Stimulated activated CD8-positive, alpha-beta memory T cell treated with anti-CD3 and anti-CD28 coated beads, Interleukin-15, amount 100 ng/mL, for 4 hours (primary cell): ENCODE data around the gene CACNA1D.

Experiments used
- DNase-seq, 2 donors: peaks; one replicate each; pipeline ENCODE4 v3.0.0-alpha.2; 2020; ENCODE audit warnings: low read depth in 2 of 2

CACNA1D gene

DNA sequence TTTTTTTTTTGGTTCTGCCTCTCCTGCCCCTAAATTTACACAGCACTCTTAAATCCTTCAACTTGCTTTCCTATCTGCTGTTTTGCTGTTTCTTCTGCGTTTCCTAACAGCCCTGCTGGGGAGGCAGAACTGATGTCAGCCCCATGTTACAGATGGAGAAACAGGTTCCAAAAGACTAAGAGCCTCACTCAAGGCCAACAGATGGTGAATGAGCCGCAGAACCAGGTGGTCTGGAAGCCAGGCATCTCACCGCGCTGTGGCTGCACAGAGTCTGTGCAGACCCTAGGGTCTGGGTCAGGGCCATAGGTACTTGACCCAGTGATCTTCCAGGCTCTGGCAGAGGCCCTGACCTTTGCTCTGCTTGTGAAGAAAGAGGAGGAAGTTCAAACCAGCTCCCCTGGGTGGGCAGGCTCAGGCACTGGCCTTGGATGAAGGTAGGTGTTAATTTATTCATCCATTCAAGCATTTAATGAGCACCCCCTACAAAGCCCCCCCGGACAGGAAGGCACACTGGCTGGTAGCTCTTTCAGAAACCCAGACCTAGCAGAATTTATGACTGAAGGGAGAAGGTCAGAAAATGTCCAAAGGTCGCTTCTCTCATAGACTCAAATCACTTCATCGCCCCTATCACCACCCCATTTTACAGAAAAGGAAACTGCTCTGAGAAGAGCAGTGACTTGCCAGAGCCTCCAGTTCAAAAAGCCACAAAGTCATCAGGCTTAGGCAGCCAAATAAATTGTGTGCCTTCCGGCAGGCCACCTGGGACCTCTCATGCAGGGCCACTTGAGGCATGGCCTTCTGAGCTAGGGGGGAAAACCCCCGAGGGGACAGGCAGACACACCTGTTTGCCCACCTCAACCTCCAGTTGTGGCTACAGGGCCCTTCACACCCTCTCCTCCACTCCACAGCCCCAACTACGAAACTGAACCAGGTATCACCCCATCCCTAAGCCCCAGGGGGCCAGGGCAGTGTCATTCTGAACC, 349.1 kb downstream of the CACNA1D start:
- DNase-seq = no peak

DNA sequence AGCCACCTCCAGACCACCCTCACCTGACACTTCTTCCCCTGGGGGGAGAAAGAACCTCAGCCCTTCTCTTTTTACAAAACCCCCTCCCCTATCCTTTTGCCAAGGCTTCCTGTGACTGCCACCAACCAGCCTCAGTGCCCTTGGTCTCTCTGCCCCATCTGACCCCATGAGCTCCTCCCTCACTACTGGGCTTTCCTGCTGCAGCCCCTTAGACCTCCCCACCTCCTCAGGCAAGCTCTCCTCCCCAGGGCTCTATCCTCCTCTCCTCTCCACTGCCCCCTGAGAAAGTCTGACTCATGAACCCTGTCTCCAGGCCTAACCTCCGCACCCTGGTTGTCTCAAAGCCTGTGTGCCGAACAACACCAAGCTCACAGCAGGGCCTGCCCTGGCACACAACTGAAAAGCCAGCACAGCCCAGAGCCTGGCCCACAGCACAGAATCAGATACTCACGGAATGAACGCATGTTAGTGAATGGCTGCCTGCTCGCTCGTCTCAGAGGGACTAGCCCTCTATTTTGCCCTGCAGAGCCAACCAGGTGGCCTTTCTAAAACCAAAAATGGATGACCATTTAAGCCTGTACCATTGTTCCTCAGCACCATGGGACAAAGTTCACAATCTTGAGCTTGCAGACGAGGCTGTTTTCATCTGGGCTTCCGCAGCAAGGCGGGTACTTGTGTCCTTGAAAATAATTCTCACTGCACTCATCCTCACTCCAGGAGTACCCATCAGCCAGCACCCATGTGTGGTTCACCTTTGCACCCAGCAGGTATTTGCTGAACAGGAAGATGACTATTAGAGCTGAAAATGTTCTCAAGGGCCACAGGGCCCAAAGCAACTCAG, 350.1 kb downstream of the CACNA1D start:
- no peak for DNase-seq

DNA sequence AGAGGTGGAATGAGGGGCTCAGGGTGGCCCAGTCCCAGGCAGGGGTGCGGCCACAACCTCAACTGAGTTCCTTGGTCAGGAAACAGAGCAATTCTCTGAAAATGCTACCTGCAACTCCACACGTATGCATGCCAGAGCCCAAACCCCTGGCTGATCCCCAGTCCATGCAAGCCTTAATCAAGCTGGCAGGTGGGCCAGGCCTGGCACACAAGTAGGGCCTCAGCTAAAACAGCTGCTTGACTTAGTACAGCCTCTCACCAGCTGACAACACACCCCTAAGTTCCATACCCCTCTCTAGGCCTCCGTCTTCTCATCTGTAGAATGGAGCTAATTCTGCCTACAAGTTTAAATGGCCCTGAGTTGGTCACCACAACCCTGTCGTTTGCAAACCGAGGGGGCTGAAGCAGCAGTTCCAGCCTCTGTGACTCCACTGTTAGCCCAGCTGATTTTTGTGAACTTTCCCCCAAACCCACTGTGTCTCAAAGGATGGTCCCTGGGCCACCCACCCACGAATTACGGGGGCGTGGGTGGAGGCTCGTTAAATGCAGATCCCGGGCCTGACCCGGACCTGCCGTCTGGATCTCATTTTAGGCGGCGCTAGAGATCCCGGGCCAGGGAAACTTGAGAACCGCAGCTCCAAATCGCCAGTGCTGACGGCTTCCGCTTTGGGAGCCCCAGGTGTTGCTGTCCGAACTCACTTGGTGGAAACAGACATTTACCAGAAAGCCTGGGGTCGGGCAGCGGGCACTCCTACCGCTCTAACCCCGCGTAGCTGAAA, 350.9 kb downstream of the CACNA1D start:
- DNase-seq = no peak

DNA sequence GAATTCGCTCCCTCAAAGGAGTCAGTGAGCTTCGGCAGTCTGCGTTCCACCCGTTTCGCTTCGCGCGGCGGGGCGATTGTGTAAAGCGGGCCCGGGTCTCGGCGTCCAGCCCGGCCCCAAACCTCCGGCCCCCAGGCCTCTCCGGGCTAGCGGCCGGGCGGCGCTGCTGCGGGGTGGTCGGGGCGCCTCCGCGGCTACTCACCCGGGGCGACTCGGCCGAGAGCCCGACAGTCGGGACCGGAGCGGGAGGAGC, 351.4 kb downstream of the CACNA1D start:
- DNase-seq = no peak

DNA sequence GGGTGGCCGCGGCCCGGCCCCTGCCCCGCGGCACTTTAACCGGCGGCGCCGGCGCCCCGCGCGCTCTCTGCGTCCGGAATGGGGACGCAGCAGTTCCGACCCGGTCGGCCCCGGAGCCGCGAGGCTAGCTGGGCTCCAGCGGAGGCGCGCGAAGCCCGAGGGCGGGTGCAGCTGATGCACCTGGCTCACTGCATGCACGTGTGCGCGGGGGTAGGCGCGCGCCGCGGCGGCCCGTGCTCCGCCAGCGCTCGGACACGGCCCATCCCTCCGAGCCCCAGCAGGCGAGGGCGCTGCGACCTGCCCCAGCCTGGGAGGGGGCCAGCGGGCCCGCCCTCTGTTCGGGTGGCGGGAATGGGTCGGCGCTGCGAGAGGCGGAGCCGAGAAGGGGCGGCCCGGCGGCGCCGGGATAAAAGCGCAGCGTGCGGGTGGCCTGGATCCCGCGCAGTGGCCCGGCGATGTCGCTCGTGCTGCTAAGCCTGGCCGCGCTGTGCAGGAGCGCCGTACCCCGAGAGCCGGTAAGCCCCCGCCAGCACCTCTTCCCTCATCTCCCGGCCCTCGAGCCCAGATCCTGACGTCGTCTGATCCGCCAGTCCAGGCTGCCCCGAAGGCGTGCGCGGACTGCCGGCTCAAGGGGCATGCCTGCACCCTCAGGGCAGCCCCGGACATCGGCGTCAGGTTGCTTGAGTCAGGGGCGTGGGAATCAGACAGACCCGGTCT, 351.9 kb downstream of the CACNA1D start, which contains the start of the genes CHDH and IL17RB:
Gene CHDH (minus strand): TSS at position 286 of the 717 bp plus-strand sequence. CDS start 22,411 bp downstream, outside the sequence.
Gene IL17RB (plus strand): TSS at position 435 of the 717 bp plus-strand sequence. CDS start 21 bp downstream, at position 456.
- no peak for DNase-seq

DNA sequence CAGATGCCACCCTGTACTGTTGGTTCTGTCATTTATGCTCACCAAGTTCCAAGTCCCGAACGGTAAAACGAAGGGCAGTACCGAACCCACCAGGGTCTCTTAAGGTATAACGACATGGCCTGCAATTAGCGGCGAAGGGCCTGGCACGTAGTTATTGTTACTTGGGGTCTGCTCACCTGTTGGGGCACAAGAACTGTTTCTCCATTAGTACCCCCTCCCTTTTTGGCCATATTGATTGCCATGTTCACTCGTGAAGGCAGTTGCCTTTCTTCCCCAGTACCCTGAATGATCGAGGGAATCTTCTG, 352.4 kb downstream of the CACNA1D start:
- DNase-seq = no peak

DNA sequence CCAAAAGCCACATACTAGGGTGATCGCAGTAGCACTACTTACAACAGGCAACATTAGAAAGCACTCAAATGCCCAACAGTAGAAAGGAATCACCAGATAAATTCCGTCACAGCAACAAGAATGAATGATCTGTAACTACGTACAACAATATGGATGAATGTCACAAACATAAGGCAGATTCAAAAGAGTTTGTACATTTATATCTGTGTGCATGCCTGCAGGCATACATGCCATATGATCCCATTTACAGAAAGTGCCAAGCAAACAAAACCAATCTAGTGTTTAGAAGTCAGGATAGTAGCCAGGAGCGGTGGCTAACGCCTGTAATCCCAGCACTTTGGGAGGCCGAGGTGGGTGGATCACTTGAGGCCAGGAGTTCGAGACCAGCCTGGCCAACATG, 355.5 kb downstream of the CACNA1D start:
- no peak for DNase-seq

DNA sequence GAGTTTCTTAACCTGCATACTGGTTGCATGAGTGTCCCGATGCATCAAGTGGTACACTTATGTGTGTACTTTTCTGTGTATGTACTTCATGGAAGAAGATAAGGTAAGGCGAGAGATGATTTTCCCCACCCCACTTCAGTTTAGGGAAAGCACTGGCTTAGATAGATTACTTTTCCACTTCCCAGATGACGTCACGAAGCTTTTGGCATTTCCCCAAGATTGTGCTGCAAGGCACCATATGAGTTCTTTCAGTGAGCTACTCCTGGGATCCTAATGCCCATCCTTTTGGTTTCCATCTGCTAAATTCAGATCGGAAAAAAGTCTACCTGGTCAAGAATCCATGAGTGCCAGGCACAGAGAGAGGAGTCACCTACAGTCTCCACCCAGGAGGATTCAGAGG, 356.5 kb downstream of the CACNA1D start:
- no peak for DNase-seq

DNA sequence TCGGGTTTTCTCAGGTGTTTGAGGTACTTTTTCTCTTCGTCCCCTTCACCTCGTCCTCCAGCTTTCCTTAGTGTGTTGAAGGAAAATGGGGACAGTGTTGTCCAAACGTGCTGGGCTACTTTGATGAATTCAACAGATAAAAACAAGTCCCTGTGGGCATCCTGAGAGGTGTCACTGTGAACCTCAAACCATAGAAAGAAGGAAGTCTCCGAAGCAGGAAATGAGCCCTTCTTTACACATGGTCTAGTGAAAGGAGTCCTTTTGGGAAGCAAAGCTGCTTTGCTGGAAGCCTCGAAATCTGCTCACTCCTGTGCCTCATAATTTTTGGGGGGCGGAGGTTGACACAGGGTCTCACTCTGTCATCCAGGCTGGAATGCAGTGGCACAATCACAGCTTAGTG, 362.6 kb downstream of the CACNA1D start:
- DNase-seq = no peak

DNA sequence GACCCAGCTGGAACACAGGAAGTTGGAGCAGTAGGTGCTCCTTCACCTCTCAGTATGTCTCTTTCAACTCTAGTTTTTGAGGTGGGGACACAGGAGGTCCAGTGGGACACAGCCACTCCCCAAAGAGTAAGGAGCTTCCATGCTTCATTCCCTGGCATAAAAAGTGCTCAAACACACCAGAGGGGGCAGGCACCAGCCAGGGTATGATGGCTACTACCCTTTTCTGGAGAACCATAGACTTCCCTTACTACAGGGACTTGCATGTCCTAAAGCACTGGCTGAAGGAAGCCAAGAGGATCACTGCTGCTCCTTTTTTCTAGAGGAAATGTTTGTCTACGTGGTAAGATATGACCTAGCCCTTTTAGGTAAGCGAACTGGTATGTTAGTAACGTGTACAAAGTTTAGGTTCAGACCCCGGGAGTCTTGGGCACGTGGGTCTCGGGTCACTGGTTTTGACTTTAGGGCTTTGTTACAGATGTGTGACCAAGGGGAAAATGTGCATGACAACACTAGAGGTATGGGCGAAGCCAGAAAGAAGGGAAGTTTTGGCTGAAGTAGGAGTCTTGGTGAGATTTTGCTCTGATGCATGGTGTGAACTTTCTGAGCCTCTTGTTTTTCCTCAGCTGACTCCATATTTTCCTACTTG, 363.8 kb downstream of the CACNA1D start:
- DNase-seq = no peak

DNA sequence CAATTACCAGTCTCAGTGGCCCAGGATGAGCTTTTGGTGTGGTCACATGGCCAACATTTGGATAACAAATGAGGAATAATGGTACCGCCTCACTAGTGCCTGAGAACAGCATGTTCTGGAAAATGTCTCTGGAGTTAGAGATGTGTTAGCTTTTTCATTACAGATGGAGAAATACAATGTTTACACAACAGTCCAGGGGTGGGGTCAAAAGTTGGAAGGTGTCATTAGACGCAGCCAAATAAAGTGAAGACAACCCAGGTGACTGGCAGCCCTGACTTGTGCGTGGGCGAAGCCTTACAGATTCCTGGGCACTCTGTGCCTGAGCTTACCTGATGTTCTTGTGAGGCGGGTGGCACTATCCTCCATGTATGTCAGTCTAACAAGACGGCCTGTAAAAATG, 364.8 kb downstream of the CACNA1D start:
- no peak for DNase-seq

DNA sequence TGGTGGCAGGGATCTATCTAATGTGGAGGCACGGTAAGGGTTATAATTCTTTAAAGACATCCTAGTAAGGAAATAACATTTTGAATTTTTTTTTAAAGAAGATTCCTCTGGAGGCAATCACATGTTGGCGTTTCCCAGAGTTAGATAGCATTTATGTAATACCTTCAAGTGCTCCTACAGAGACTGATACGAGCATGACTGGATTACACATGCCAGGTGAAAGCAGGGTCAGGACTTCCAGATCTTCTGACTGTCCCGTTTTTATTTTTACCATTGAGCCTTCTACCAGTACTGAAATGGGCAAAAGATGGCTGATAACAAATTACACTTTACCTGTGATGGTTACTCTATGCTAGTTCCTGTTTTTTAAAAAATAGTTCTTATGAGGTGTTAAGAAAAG, 365.8 kb downstream of the CACNA1D start:
- DNase-seq = no peak

DNA sequence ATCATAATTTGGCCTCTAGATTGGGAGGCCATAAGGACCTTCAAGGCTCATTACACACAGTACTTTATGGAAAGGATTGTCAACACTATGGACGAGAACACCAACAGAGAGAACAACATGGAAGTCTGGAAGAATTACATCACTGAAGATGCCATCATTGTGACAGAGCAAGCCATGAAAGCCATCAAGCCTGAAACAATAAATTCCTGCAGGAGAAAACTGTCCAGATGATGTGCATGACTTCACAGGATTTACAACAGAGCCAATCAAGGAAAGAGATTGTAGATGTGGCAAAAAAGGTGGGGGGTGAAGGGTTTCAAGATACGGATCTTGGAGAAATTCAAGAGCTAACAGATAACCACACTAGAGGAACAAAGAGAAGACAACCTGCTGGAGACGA, 367.8 kb downstream of the CACNA1D start:
- DNase-seq = no peak

DNA sequence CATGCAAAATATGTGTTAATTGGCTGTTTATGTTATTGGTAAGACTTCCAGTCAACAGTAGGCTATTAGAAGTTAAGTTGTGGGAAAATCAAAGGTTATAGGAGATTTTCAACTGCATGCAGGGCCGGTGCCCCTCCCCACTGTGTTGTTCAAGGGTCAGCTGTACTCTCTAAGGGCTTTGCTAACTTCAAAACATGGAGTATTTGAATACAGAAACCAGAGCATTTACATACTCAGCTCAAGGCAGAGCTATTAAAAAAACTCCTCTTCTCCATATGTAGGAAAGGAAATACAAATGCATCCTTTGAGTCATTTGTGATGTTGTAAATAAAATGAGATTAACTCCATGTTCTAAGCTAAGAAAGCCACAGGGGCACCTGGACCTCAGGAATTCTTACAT, 368.7 kb downstream of the CACNA1D start:
- DNase-seq = no peak
